ENCODE data around the gene MCOLN1. TPM values are rescaled to one million over a fixed set of nuclear protein-coding genes. Genes with fewer than 3 reads are reported as not detected.
"Not testable (repeated sequence)": the region's sequence is repeated elsewhere in the genome, so short reads cannot be mapped to it uniquely, and the experiment has no call there.

MCOLN1 gene
- total RNA-seq, 2 donors from 2014 or later: 17.8 to 26.5 TPM

- intact Hi-C loops (cut with DNase I): no loop called here
- Histone ChIP-seq H3K27ac (no peak overlapping the region), H3K4me3 (no peak overlapping the region), H3K4me1 (no peaks in the 10 kb centered on the region), H3K27me3 (no peaks in the 10 kb centered on the region), H3K9ac (ENCODE audit: low read depth in 2 of 2, low read length in 2 of 2) (no peak overlapping the region), H3K36me3 (no peaks in the 10 kb centered on the region), H3K9me3 (no peaks in the 10 kb centered on the region)
- no peak for DNase-seq
- TF ChIP-seq CTCF (IDR thresholded peaks at IDR 0.05): no peak
Measured at GRCh38 chr19:7562646-7563393, 40.4 kb downstream of the MCOLN1 start.

- Histone ChIP-seq H3K4me1 (no peaks in the 10 kb centered on the region), H3K9ac (ENCODE audit: low read depth in 2 of 2, low read length in 2 of 2) (no peak overlapping the region), H3K36me3 (no peaks in the 10 kb centered on the region), H3K27me3 (no peaks in the 10 kb centered on the region), H3K9me3 (no peaks in the 10 kb centered on the region), H3K27ac (no peak overlapping the region), H3K4me3 (no peak overlapping the region)
- intact Hi-C loops (cut with DNase I): no loop called here
- TF ChIP-seq CTCF (IDR thresholded peaks at IDR 0.05): no peak
- no peak for DNase-seq
Measured at GRCh38 chr19:7564866-7565265, 42.4 kb downstream of the MCOLN1 start.

- intact Hi-C loops (cut with DNase I): no loop called here
- TF ChIP-seq CTCF (IDR thresholded peaks at IDR 0.05): no peak
Measured at GRCh38 chr19:7565332-7565731, 42.9 kb downstream of the MCOLN1 start.

GRCh38 chr19:7570761-7571160 is 48.3 kb downstream of the MCOLN1 start:
- H3K27ac ChIP-seq: no peak overlapping the region
- H3K4me3 ChIP-seq: no peak overlapping the region
- intact Hi-C loops (cut with DNase I): no loop called here
- no peaks in the 10 kb centered on the region for H3K36me3 ChIP-seq
- TF ChIP-seq CTCF (IDR thresholded peaks at IDR 0.05): no peak
- H3K9ac ChIP-seq (ENCODE audit: low read depth in 2 of 2, low read length in 2 of 2): no peak overlapping the region
- no peaks in the 10 kb centered on the region for H3K9me3 ChIP-seq
- no peaks in the 10 kb centered on the region for H3K4me1 ChIP-seq
- H3K27me3 ChIP-seq: no peaks in the 10 kb centered on the region
- DNase-seq: no peak

More at GRCh38 chr19:7565332-7565731, 42.9 kb downstream of the MCOLN1 start:
- no peak for DNase-seq
- Histone ChIP-seq H3K9ac (ENCODE audit: low read depth in 2 of 2, low read length in 2 of 2) (no peak overlapping the region), H3K36me3 (no peaks in the 10 kb centered on the region), H3K9me3 (no peaks in the 10 kb centered on the region), H3K4me3 (no peak overlapping the region), H3K27ac (no peak overlapping the region), H3K27me3 (no peaks in the 10 kb centered on the region), H3K4me1 (no peaks in the 10 kb centered on the region)

DNA sequence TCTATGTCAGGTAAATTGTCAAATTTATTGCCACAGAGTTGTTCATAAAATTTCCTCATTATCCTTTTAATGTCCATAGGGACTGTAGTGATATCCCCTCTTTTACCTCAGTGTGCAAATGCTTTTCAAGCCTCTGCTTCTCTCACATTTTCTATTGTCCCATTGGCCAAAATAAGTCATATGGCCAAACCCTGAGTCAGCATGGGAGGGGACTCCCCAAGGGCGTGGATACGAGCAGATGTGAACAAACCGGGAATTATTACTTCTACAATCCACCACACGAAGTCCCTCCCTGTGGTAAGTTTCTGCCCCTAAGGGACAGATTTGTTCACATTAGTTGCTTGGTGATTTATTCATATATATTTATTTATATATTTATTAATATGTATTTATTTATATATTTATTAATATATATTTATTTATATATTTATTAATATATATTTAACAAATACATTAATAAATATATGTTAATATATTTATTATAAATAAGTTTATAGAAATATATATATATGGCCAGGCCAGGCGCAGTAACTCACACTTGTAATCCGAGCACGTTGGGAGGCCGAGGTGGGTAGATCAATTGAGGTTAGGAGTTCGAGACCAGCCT is 53.1 kb downstream of the MCOLN1 start:
- H3K4me1 ChIP-seq: no peaks in the 10 kb centered on the region
- no peaks in the 10 kb centered on the region for H3K27me3 ChIP-seq
- no peak for TF ChIP-seq CTCF (IDR thresholded peaks at IDR 0.05)
- H3K9me3 ChIP-seq: no peaks in the 10 kb centered on the region
- H3K4me3 ChIP-seq: no peak overlapping the region
- H3K27ac ChIP-seq: no peak overlapping the region
- H3K36me3 ChIP-seq: no peaks in the 10 kb centered on the region
- no peak overlapping the region for H3K9ac ChIP-seq (ENCODE audit: low read depth in 2 of 2, low read length in 2 of 2)
- DNase-seq: no peak
- intact Hi-C loops (cut with DNase I): no loop called here

DNA sequence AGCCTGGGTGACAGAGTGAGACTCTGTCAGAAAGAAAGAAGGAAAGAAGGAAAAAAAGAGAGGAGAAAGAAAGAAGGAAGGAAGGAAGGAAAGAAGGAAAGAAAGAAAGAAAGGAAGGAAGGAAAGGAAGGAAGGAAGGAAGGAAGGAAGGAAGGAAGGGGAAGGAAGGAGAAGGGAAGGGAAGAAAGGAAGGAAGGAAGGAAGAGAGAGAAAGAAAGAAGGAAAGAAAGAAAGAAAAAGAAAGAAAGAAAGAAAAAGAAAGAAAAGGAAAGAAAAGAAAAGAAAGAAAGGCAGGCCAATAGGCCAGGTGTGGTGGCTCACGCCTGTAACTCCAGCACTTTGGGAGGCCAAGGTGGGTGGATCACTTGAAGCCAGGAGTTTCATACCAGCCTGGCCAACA is 55.0 kb downstream of the MCOLN1 start:
- H3K4me1 ChIP-seq; H3K27me3 ChIP-seq; intact Hi-C loops (cut with DNase I); H3K9me3 ChIP-seq; H3K4me3 ChIP-seq; H3K27ac ChIP-seq; H3K36me3 ChIP-seq; H3K9ac ChIP-seq (ENCODE audit: low read depth in 2 of 2, low read length in 2 of 2); DNase-seq: not testable (repeated sequence)
